HG03457 (cell line): ENCODE measurements around the gene TGM1.
"Not testable (repeated sequence)": the region's sequence is repeated elsewhere in the genome, so short reads cannot be mapped to it uniquely, and the experiment has no call there.

ENCODE experiments used
- ATAC-seq: cut with Tn5 transposase; IDR thresholded peaks from one replicate; pipeline ENCODE4 v1.9.1; 2021; ENCODE audit warnings: moderate number of reproducible peaks; ENCODE audit not compliant: unreplicated experiment

The TGM1 gene

GRCh38 chr14:24234095-24235005, 28.6 kb downstream of the TGM1 start:
- no peak for ATAC-seq

GRCh38 chr14:24233538-24233866, 29.5 kb downstream of the TGM1 start:
- ATAC-seq, result no peak

GRCh38 chr14:24232645-24233537, 30.1 kb downstream of the TGM1 start, which contains the start of gene GMPR2:
Gene GMPR2, plus strand, starts transcription at chr14:24232929. Its CDS starts 325 bp downstream, at chr14:24233254.
- ATAC-seq, result peak; percentile 32

- peak; percentile 55 for ATAC-seq
Measured at GRCh38 chr14:24232121-24232644, 30.8 kb downstream of the TGM1 start, which contains the start of gene NEDD8. Gene NEDD8, minus strand, starts transcription at chr14:24232367. Its CDS starts 100 bp downstream, at chr14:24232267.

GRCh38 chr14:24231263-24232120, 31.5 kb downstream of the TGM1 start:
- peak; percentile 20 for ATAC-seq

GRCh38 chr14:24228902-24229301, 34.1 kb downstream of the TGM1 start:
- no peak for ATAC-seq

DNA sequence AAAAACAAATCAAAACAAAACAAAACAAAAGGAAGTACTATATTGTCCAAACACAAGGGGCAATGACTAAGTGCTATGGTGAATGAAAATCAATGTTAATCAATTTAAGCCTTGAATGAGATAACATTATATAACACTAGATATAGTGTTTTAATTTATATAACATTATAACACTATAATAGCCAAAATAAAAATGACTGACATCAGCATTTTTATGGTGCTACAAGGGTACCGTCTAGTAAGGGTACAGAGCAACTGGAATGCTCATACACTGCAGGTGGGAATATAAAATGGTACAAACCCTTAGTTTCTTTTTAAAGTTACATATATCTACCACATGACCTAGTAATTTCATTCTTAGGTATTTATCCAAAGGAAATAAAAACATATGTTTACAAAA, 36.5 kb downstream of the TGM1 start:
- no peak for ATAC-seq

- ATAC-seq, result no peak
Measured at GRCh38 chr14:24224618-24225071, 38.3 kb downstream of the TGM1 start.

DNA sequence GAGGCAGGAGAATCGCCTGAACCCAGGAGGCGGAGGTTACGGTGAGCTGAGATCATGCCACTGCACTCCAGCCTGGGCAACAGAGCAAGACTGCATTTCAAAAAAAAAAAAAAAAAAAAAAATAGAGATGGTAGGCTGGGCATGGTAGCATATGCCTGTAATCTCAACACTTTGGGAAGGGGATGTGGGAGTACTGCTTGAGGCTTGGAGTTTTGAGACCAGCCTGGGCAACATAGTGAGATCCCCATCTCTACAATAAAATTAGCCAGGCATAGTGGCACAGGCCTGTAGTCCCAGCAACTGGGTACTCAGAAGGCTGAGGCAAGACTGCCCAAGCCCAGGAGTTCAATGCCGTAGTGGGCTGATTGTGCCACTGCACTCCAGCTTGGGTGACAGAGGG, 40.0 kb downstream of the TGM1 start:
- ATAC-seq, result not testable (repeated sequence)

DNA sequence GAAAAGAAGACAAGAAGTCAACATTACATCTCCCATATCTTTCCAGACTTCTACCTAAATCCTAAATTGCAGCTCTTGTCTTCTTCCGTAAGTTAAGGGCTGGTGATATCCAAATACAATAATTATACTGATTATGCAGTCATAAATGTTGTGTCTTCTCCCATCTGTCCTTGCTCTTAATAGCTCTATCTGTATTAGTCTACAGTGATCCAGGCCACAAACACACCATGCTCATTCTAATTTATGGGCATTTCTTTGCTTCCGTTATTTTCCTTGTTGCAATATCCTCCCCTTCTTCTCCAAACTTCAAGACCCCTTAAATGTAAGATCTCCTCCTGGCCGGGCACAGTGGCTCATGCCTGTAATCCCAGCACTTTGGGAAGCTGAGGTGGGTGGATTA, 43.5 kb downstream of the TGM1 start:
- no peak for ATAC-seq

DNA sequence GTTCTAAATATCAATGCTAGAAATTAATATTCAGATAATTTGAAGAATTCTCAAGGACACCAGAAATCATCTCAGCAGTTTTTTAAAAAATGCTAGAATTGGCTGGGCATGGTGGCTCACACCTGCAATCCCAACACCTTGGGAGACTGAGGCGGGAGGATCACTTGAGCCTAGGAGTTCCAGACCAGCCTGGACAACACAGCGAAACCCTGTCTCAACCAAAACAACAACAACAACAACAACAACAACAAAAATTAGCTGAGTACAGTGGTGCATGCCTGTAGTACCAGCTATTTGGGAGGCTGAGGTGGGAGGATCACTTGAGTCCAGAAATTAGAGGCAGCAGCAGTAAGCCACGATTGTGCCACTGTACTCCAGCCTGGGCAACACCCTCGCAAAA, 43.9 kb downstream of the TGM1 start:
- ATAC-seq, result no peak

GRCh38 chr14:24216876-24217275, 46.1 kb downstream of the TGM1 start:
- ATAC-seq, result not testable (repeated sequence)

DNA sequence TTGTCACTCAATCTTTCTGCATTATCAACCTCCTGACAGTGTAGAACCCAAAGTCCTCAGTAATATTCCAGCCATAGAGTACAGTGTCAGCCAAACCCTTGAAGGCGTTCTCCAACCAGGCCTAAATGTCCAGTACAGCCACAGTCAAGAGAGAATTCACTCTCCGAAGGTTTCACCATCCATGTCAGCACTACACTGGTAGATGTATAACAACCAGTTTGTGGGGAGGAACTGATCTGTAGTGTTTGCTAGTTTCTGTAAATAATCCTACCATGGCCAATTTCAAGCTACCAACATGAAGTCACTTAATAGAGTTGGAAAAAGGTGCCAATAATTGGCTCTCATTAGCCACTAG, 46.7 kb downstream of the TGM1 start:
- ATAC-seq, result no peak

DNA sequence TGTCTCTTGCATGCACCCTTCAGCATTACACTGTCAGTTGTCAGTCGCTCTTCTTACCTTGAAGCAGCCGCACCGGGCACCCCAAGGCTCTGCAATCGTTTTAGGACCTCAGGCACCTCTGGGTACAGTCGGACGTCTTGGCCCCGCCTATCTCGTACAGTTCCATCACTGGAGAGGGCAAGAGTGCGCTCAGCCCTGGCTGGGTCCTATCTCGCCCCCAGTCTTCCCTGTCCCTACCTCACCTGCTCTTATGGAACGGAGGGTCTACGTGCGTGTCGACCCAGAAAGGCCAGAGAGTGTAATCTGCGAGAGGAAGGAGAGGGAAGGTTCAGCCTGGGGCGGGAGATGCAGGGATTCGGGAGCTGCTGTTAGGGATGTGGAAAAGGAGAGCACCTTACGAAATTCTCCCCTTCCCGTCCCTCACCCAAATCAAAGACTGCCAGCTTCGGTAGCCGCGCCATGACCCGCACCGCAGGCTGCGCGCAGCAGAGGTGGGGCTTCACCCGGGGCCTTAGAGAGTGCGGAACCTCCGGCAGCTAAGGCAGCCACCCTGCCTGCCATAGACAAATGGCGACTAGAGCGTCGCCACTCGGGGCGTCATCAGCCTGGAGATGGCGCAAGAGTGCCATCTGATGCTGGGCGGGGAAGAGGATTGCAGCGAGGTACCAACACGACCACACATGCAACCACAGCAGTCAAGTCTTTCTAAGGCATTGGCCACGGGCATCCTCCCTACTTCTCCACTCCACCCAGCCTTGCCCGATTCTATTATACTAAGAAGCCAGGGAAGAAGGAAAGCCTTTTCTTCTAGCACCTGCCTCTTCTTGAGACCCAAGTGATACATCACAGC, 47.3 kb downstream of the TGM1 start, which contains the start of gene MDP1:
Gene MDP1 (minus strand): TSS at position 572 of the 850 bp plus-strand sequence. CDS start 111 bp downstream, at position 461.
- peak; percentile 42 for ATAC-seq

DNA sequence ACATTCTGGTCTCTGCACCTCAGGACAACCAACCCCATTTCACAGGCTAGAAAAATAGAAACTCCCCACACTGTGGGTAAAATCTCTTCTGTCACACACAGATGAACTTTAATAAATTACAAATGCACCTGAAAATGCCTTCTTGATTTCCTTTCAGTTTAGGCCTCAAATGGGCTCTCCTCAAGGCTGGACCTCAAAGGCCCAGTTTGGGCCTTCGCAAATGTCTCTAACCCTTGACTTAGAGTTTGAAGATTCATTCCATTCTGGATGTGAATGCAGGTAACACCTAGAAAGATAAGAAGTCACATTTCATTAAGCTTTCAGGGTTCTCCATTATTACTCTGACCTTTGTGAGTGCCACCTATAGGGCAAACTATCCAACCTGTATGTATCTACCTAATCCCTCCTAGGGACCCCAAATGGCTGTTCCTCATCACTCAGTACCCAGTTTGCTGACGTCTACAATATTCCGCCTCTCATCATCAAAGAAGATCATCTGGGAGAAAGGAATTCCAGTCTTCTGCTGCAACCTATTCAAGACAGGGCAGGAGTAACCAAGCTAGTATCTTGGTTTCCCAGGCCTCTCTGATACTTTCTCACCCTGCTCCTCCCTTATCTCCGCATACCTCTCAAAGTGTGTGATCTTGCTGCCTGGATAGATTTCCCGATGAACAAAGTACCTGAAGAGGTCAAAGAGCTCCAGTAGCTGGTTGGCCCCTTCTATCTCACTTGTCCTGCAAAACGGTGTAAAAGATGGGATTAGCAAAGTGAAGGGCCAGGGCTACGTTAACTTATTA, 48.9 kb downstream of the TGM1 start:
- ATAC-seq, result no peak

GRCh38 chr14:24212924-24213865, 49.8 kb downstream of the TGM1 start, which contains the start of gene CHMP4A:
Gene CHMP4A, minus strand, starts transcription at chr14:24213488. Its CDS starts 49 bp downstream, at chr14:24213439.
- peak; percentile 64 for ATAC-seq

DNA sequence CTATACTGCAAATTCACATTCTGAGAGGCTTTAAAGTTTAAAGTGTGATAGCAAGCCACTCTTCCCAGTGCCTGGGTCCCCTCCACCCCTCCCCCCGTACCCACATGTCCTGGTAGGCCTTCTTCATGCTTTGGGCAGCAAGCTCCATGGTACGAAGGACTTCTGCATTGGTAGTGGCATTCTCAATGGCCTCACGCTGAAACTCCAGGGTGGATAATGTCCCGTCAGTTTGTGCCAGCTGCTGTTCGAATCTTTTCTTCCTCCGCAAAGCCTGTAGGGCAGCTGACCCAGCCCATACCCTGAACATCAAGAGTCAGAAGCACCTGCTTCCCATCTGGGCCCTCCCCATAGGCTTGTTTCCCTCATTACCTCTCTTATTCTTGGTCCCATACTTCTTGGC, 51.7 kb downstream of the TGM1 start:
- ATAC-seq, result no peak
